HEK293 (cell line): ENCODE measurements around the gene GRIK2.

Experiments
- ATF2 ChIP-seq: fragments of 450-650 bp; formaldehyde crosslinking; IDR thresholded peaks from 2 replicates; pipeline ENCODE4 v1.5.1; 2016; ENCODE audit warnings: missing biosample characterization, missing genetic modification characterization, low read depth
- CTCF ChIP-seq: fragments of 450-650 bp; formaldehyde crosslinking; IDR thresholded peaks from 2 replicates; pipeline ENCODE4 v1.5.1; 2016; ENCODE audit warnings: missing biosample characterization, missing genetic modification characterization
- YY1 ChIP-seq: fragments of 450-650 bp; formaldehyde crosslinking; IDR thresholded peaks from 2 replicates; pipeline ENCODE4 v1.5.1; 2018; ENCODE audit warnings: missing biosample characterization, missing genetic modification characterization
- ZNF138 ChIP-seq: fragments of 450-650 bp; formaldehyde crosslinking; IDR thresholded peaks from 2 replicates; pipeline ENCODE4 v1.5.1; 2016; ENCODE audit warnings: missing biosample characterization, missing genetic modification characterization, borderline replicate concordance
- ZNF274 ChIP-seq, 2 experiments: fragments of 200-500 bp in 1 of 2; fragments of 450-650 bp in 1 of 2; sonication (Bioruptor generic) in 1 of 2; formaldehyde crosslinking in 1 of 2; IDR thresholded peaks; 2 replicates each; pipeline versions ENCODE4 v1.5.1 to v1.6.1; 2014 to 2016; ENCODE audit warnings: borderline replicate concordance in 1 of 2, inconsistent platforms in 1 of 2, low read length in 1 of 2, missing biosample characterization in 1 of 2, missing genetic modification characterization in 1 of 2
- ZNF660 ChIP-seq: fragments of 450-650 bp; IDR thresholded peaks from 2 replicates; pipeline ENCODE4 v1.5.1; 2018; ENCODE audit warnings: missing biosample characterization, mild to moderate bottlenecking, missing genetic modification characterization
- ZNF664 ChIP-seq: fragments of 450-650 bp; formaldehyde crosslinking; IDR thresholded peaks from 2 replicates; pipeline ENCODE4 v1.5.1; 2016; ENCODE audit warnings: missing biosample characterization, missing genetic modification characterization
- TF ChIP-seq, protein P1 (sequence below): fragments of 450-650 bp; formaldehyde crosslinking; IDR thresholded peaks from 2 replicates; pipeline ENCODE4 v1.5.1; 2016; ENCODE audit warnings: missing biosample characterization, missing genetic modification characterization

DNA sequence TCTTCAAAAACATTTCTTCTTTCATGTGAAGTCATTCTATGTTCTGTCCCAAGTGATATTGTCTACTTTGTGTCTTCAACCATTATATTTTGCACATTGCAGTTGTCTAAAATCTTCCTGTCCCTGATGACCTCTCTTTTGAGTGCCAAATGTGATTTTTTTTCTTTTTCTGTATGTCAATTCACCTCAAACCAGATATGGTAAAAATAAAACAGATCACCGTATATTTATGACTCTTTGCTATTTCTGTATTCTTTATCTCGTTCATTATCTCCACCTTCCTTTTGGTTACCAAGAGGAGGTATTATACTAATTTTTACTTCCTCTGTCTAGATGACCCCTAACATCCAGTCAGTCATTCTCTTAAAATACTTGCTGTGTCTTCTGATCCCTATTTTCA lies 165.2 kb downstream of the GRIK2 start:
- TF ChIP-seq ZNF274 (IDR thresholded peaks at IDR 0.05; ENCODE audit: low read length) = no peak
- no peak for TF ChIP-seq ZNF274 (tag by site-specific recombination; IDR thresholded peaks at IDR 0.05; ENCODE audit: borderline replicate concordance)
- no peak for TF ChIP-seq CTCF (tag by site-specific recombination)
- no peak for TF ChIP-seq YY1 (tag by site-specific recombination)
- no peak for TF ChIP-seq ZNF664 (tag by site-specific recombination)
- TF ChIP-seq, protein P1, sequence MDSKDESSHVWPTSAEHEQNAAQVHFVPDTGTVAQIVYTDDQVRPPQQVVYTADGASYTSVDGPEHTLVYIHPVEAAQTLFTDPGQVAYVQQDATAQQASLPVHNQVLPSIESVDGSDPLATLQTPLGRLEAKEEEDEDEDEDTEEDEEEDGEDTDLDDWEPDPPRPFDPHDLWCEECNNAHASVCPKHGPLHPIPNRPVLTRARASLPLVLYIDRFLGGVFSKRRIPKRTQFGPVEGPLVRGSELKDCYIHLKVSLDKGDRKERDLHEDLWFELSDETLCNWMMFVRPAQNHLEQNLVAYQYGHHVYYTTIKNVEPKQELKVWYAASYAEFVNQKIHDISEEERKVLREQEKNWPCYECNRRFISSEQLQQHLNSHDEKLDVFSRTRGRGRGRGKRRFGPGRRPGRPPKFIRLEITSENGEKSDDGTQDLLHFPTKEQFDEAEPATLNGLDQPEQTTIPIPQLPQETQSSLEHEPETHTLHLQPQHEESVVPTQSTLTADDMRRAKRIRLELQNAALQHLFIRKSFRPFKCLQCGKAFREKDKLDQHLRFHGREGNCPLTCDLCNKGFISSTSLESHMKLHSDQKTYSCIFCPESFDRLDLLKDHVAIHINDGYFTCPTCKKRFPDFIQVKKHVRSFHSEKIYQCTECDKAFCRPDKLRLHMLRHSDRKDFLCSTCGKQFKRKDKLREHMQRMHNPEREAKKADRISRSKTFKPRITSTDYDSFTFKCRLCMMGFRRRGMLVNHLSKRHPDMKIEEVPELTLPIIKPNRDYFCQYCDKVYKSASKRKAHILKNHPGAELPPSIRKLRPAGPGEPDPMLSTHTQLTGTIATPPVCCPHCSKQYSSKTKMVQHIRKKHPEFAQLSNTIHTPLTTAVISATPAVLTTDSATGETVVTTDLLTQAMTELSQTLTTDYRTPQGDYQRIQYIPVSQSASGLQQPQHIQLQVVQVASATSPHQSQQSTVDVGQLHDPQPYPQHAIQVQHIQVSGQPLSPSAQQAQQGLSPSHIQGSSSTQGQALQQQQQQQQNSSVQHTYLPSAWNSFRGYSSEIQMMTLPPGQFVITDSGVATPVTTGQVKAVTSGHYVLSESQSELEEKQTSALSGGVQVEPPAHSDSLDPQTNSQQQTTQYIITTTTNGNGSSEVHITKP = no peak
- no peak for TF ChIP-seq ATF2 (tag by site-specific recombination)
- no peak for TF ChIP-seq ZNF138
- TF ChIP-seq ZNF660 (tag by site-specific recombination) = no peak
